ENCODE data around the gene ITPR2.
"Not testable (repeated sequence)": the region's sequence is repeated elsewhere in the genome, so short reads cannot be mapped to it uniquely, and the experiment has no call there.

The ITPR2 gene

DNA sequence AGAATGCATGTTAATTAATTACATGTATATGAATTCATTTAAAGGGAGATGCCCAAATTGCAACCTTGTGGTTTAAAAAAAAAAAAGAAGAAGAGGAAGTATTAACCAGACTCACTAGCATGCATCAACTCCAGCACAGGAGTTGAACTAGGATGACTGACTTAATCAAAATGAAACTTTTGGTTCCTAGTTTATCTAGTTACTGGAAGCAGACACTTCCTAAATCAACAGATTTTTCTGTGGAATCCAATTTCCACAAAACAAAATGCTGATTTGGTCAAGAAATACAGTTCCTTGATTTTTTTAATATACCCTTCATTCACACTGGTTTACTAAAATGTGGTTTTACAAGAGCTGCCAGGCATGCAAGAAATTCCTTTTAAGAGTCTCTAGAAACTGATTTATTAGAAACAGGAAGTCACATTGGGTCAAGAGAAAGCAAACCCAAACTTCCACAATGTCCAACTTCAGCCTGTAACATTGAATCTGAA is 41.6 kb downstream of the ITPR2 start:
- no peak for DNase-seq (ENCODE audit: low spot score)

- no peak for DNase-seq (ENCODE audit: low spot score)
These were observed 42.4 kb downstream of the ITPR2 start for GRCh38 chr12:26790645-26790994.

DNA sequence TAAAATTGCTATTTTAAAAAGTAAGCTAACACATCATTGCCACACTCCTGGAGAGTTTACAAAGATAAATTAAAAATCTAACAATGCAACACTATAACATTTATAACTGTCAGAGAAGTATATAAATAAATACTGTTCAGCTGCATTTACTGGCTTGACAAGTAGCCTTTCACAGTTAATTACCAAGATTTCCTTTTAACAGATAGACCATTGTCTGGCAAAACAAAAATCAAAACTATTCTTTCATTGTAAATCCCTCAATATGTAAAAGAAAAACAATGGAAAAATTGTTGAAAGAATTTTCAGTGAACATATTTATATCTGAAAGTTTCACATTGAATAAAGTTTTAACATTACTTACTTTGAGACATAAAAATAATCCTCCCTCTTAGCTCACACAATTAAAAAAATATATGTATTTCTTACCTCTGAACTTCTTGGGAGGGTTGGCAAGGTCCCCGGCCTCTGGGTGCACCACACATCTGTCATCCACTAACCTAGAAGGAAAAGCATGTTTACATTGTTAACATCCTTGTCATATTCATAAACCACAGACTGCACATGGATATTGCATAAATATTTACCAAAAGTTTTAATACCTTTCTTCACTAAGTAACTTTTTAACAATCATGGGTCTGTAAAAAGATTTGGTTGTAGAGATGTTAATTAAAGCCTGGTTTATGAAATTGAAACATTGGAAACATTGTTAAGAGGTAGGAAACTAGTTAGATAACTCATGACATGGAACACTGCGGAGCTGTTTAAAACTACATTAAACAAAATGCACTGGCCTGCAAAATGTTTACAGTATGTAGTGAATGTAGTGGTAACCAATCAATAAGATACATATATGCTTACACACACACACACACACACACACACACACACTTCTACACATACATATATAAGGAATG is 43.0 kb downstream of the ITPR2 start:
- no peak for DNase-seq (ENCODE audit: low spot score)

GRCh38 chr12:26786865-26787514 is 46.0 kb downstream of the ITPR2 start:
- DNase-seq (ENCODE audit: low spot score) = peak; percentile 87

DNA sequence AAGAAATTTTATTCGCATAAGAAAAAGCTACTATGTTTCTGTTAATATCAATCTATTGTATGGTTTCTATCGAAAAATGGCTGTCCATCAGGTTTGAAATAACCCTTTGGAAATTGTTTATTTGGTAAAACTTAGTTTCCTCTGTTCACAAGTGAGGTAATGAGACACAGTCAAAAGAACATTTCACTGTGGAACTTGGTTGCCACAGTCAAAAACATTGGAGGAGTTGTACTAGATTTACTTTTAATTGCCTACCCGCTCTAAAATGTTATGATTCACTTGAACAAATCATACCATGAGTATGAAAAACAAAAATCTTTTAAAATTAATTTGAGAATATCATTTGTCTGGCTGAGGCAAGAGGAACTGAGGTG is 46.5 kb downstream of the ITPR2 start:
- no peak for DNase-seq (ENCODE audit: low spot score)

- not testable (repeated sequence) for DNase-seq (ENCODE audit: low spot score)
These were observed 49.1 kb downstream of the ITPR2 start for GRCh38 chr12:26783816-26784379.

GRCh38 chr12:26783131-26783526 is 49.9 kb downstream of the ITPR2 start:
- no peak for DNase-seq (ENCODE audit: low spot score)

GRCh38 chr12:26782372-26783130 is 50.4 kb downstream of the ITPR2 start:
- no peak for DNase-seq (ENCODE audit: low spot score)

DNA sequence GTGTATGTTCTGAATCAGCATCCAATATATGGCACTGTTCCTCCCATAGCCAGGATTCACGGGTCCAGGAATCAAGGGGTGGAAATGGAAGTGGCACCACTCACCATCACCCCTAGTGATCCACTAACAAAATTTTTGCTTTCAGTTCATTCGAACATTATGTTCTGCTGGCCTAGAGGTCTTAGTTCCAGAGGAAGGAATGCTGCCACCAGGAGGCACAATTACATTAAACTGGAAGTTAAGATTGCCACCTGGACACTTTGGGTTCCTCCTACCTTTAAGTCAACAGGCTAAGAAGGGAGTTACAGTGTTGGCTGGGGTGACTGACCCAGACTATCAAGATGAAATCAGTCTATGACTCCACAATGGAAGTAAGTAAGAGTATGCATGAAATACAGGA is 52.3 kb downstream of the ITPR2 start:
- not testable (repeated sequence) for DNase-seq (ENCODE audit: low spot score)

DNA sequence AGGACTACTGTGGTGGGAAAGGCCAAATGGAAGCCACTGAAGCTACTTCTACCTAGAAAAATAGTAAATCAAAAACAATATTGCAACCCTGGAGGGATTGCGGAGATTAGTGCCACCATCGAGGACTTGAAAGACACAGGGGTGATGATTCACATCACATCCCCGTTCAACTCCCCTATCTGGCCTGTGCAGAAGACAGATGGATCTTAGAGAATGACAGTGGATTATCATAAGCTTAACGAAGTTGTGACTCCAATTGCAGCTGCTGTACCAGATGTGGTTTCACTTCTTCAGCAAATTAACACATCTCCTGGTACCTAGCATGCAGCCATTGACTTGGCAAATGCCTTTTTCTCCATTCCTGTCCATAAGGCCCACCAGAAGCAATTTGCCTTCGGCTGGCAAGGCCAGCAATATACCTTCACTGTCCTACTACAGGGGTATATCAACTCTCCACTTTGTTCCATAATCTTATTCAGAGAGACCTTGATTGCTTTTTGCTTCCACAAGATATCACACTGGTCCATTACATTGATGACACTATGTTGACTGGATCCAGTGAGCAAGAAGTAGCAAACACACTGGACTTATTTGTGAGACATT is 54.7 kb downstream of the ITPR2 start:
- not testable (repeated sequence) for DNase-seq (ENCODE audit: low spot score)

GRCh38 chr12:26777236-26777635 is 55.8 kb downstream of the ITPR2 start:
- DNase-seq (ENCODE audit: low spot score) = no peak

DNA sequence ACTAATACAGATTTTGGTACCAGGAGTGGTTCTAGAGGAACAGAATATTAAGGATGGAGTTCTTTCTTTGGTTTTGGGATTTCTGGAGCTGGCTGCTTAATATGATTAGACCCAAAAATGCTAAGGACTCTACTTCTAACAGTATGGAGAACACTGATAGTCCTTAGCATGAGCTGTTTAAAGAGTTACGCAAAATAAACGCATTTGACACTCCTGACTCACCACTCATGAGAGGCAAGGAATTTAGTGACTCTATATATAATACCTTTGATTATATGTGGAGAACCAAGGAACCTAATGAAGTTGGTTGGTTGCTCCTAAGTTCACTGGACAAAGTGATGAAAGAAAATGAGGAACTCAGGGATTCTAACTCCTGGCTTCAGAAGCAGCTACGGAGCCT is 57.0 kb downstream of the ITPR2 start:
- DNase-seq (ENCODE audit: low spot score) = not testable (repeated sequence)

- DNase-seq (ENCODE audit: low spot score) = no peak
These were observed 59.5 kb downstream of the ITPR2 start for GRCh38 chr12:26773313-26774104.

GRCh38 chr12:26771861-26772260 is 61.1 kb downstream of the ITPR2 start:
- DNase-seq (ENCODE audit: low spot score) = no peak

DNA sequence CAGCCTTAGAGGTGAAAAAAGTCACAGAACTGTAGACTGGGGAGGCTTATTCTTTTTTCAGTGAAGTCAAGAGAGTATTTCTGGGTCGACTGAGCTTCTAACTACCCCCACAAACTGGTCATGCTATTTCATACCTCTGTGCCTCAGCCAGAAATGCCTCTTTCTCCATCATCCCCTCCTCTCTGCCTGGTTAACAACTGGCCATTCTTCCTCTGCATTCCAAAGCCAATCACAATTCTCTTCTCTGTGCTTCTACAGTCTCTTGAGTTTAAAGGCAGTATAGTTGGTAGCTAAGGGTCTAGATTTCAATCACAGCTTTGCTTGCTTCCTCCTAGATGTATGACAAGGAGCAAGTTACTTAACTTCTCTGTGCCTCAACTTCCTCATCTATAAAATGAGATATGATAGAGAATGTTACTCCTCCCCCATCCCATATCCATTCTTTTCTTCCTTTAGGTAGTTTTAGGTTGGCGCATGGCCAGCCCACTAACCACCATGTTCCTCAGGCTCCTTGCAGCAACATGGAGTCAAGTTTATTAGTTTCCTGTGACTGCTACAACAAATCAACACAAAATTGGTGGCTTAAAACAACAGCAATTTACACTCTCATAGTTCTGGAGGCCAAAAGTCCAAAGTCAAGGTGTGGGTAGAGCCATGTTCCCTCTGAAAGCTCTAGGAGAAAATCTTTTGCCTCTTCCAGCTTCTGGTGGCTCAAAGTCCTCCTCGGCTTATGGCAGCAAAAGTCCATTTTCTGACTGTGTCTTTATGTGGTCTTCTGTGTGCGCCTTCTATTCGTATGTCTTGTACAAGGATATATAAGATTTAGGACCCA is 62.5 kb downstream of the ITPR2 start:
- DNase-seq (ENCODE audit: low spot score) = no peak

GRCh38 chr12:26769611-26770010 is 63.4 kb downstream of the ITPR2 start:
- DNase-seq (ENCODE audit: low spot score) = no peak

DNA sequence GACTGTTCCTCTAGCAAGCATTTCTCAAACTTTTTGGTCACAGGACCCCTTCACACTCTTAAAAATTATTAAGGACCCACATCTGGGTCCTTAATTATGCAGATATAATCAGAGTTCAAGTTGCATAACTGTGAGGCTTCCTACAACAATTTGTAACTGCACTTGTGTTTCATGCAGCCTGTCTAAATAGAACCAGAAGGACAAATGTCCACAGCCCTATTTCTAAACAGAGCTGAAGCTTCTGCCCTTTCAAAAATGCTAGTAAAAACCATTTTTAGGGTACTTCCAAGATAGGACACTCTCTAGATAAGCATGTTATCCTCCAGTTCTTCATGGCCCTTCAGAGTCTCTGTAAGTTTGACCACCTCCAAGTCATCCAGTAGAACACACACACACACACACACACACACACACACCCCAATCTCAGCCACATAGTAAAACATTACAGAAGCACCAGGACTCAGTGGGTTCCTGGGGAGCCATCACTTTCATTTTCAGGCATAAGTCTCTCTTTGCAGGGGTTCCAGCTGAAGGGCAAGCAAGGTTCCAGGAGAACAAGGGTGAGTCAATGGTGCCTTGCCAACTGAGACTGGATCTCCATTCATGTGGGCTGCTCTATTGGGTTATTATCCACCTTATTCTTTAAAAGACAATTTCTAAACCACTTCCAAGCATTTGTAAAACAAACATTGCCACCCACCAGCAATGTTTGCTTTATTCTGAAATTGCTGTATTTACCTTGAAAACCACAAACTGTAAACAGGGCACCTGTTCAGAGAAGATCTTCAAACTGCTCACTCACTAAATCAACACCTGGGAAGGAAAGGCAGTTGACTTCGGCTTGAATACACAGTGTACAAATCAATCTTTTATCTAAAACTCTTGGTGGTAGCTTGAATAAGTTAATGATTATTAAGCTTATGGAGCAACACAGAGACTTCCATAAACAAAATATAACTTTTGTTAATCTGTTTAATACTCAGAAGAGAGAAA is 64.1 kb downstream of the ITPR2 start:
- DNase-seq (ENCODE audit: low spot score) = no peak

DNA sequence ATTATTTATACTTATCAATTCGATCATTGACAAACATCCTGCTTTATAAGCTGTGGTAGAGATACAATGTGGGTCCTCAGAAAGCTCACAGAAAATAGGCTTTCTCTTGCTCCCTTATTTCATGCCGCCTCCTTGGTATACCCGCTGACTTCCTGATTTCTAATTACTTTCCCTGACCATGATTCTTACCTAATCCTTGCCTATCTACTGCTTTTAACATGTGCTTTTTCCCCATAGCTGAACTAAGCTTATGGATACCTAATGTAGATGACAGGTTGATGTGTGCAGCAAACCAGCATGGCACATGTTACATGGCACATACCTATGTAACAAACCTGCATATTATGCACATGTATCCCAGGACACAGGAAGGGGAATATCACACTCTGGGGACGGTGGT is 65.1 kb downstream of the ITPR2 start:
- no peak for DNase-seq (ENCODE audit: low spot score)

All from SK-N-DZ (cell line).